GM12878 (cell line): ENCODE results near the gene CCNG1. TPM values are rescaled to one million over a fixed set of nuclear protein-coding genes. Genes with fewer than 3 reads are reported as not detected.

Experiments used
- ASH2L ChIP-seq: fragments of 300-600, 200-600 bp; sonication (generic); IDR thresholded peaks from 2 replicates; pipeline ENCODE4 v1.6.1; 2017; ENCODE audit warnings: low read depth, mild to moderate bottlenecking, borderline replicate concordance
- CBX3 ChIP-seq: fragments of 200-600 bp; sonication (generic); IDR thresholded peaks from 2 replicates; pipeline ENCODE4 v1.6.1; 2016; ENCODE audit warnings: low read depth, borderline replicate concordance
- CEBPZ ChIP-seq: fragments of 150-350 bp; IDR thresholded peaks from 2 replicates; pipeline ENCODE4 v1.6.1; 2016; ENCODE audit warnings: low read depth, low read length
- E2F4 ChIP-seq: IDR thresholded peaks from 2 replicates; pipeline ENCODE4 v1.6.1; 2012; ENCODE audit warnings: low read depth, low read length, improper control_type of control experiment
- EED ChIP-seq: sonication (generic); IDR thresholded peaks from 2 replicates; pipeline ENCODE4 v1.6.1; 2016; ENCODE audit warnings: antibody characterized with exemption, low read depth
- EP300 ChIP-seq, 2 experiments: fragments of 150-350 bp in 1 of 2; IDR thresholded peaks; 2 replicates each; pipeline ENCODE4 v1.6.1; 2011 to 2012; ENCODE audit warnings: low read depth in 2 of 2, low read length in 2 of 2, borderline replicate concordance in 1 of 2, improper control_type of control experiment in 1 of 2, inconsistent platforms in 1 of 2; ENCODE audit not compliant: control insufficient read depth in 1 of 2
- FOXM1 ChIP-seq: IDR thresholded peaks from 2 replicates; pipeline ENCODE4 v1.6.1; 2012; ENCODE audit warnings: low read depth, mild to moderate bottlenecking, inconsistent platforms, low read length, moderate library complexity
- HCFC1 ChIP-seq: fragments of 150-350 bp; IDR thresholded peaks from 2 replicates; pipeline ENCODE4 v1.6.1; 2014; ENCODE audit warnings: low read length
- IRF3 ChIP-seq: fragments of 450-650 bp; IDR thresholded peaks from 2 replicates; pipeline ENCODE4 v1.6.1; 2014; ENCODE audit warnings: mild to moderate bottlenecking
- JUNB ChIP-seq: IDR thresholded peaks from 2 replicates; pipeline ENCODE4 v1.6.1; 2016; ENCODE audit warnings: antibody characterized with exemption, mild to moderate bottlenecking
- JUND ChIP-seq: IDR thresholded peaks from 2 replicates; pipeline ENCODE4 v1.6.1; 2012; ENCODE audit warnings: low read depth, mild to moderate bottlenecking, low read length, improper control_type of control experiment, moderate library complexity
- MTA2 ChIP-seq: fragments of 450-650 bp; IDR thresholded peaks from 2 replicates; pipeline ENCODE4 v1.6.1; 2016; ENCODE audit warnings: low read depth, mild to moderate bottlenecking, moderate library complexity
- NFIC ChIP-seq: IDR thresholded peaks from 2 replicates; pipeline ENCODE4 v1.6.1; 2012; ENCODE audit warnings: low read depth, mild to moderate bottlenecking, inconsistent platforms, low read length, moderate library complexity
- NKRF ChIP-seq: fragments of 450-650 bp; conservative IDR thresholded peaks from 2 replicates; pipeline ENCODE4 v1.6.1; 2017; ENCODE audit warnings: mild to moderate bottlenecking, moderate library complexity
- NR2F1 ChIP-seq: fragments of 450-650 bp; conservative IDR thresholded peaks from 2 replicates; pipeline ENCODE4 v1.6.1; 2017; ENCODE audit warnings: mild to moderate bottlenecking
- POLR2AphosphoS5 ChIP-seq: IDR thresholded peaks from 2 replicates; pipeline ENCODE4 v1.6.1; 2011; ENCODE audit warnings: mild to moderate bottlenecking, low read length, inconsistent platforms
- POU2F2 ChIP-seq: IDR thresholded peaks from 3 replicates; pipeline ENCODE4 v1.6.1; 2011; ENCODE audit warnings: low read depth, mild to moderate bottlenecking, low read length, borderline replicate concordance
- RELB ChIP-seq: fragments of 450-650 bp; IDR thresholded peaks from 2 replicates; pipeline ENCODE4 v1.6.1; 2017; ENCODE audit warnings: low read depth, mild to moderate bottlenecking, moderate library complexity
- SIN3A ChIP-seq: IDR thresholded peaks from 2 replicates; pipeline ENCODE4 v1.6.1; 2012; ENCODE audit warnings: low read depth, low read length, improper control_type of control experiment
- SP1 ChIP-seq: IDR thresholded peaks from one replicate; pipeline ENCODE4 v1.6.1; 2011; ENCODE audit warnings: low read depth, low read length
- polyA plus RNA-seq, 11 experiments: library from polyadenylated mRNA; depleted of rRNA in 4 of 11; unstranded in 6 of 11; stranded (reverse) in 5 of 11; fragments of >200 nt; fragmentation: Nextera tagmentation in 4 of 11; fragmentation: Illumina TruSeq in 1 of 11; extraction: Ambion mirVana in 4 of 11; extraction: Trizol in 1 of 11; gene quantifications; 1 replicate in 1 of 11; 2 replicates in 10 of 11; pipeline versions ENCODE4 v1.2.1 to v1.2.3, GENCODE V29; 2011 to 2016; ENCODE audit warnings: inconsistent platforms in 2 of 11, missing spikeins in 2 of 11, low read depth in 1 of 11
- total RNA-seq, 4 experiments: library from RNA; depleted of rRNA in 3 of 4; stranded (reverse); fragments of >200 nt in 3 of 4; fragmentation: Illumina TruSeq in 1 of 4; extraction: Trizol in 1 of 4; gene quantifications; 2 replicates each; pipeline versions ENCODE4 v1.2.1 to v1.2.3, GENCODE V29; 2013 to 2021

The CCNG1 gene
- total and polyA plus RNA-seq, 10 of the 15 experiments (the other 5 are each of a cell fraction or from before 2014, with no cell fraction given), result 90.1 to 274 (median 200) TPM

- TF ChIP-seq NFIC, result no peak
- TF ChIP-seq CBX3, result no peak
- no peak for TF ChIP-seq SP1
- no peak for TF ChIP-seq EED
- TF ChIP-seq JUNB, result no peak
- peak; percentile 63; the same call in 1 of the 2 replicates for TF ChIP-seq POLR2AphosphoS5
- no peak for TF ChIP-seq CEBPZ
- TF ChIP-seq NKRF, result peak; percentile 98
- no peak for TF ChIP-seq RELB
- TF ChIP-seq POU2F2, result peak; percentile 69; the same call in 1 of the 3 replicates
- peak; percentile 62; the same call in 1 of the 2 replicates for TF ChIP-seq FOXM1
- TF ChIP-seq E2F4, result peak; percentile 91
- TF ChIP-seq HCFC1, result no peak
- peak; percentile 97 for TF ChIP-seq SIN3A
- no peak for TF ChIP-seq ASH2L
- TF ChIP-seq MTA2, result no peak
- TF ChIP-seq NR2F1, result no peak
- no peak for TF ChIP-seq EP300 (IDR thresholded peaks at IDR 0.05; ENCODE audit: borderline replicate concordance in 1 of 2, control insufficient read depth in 1 of 2, low read depth in 2 of 2, low read length in 2 of 2)
- no peak for TF ChIP-seq JUND
- TF ChIP-seq IRF3, result no peak
Observed at GRCh38 chr5:163460562-163461171, 23.3 kb downstream of the CCNG1 start, which contains the start of gene HMMR (continued).
